HEK293 (cell line): Measurements from ENCODE around the gene MADCAM1.

ENCODE experiments used
- CTCF ChIA-PET: fragments of 350-600 bp; formaldehyde crosslinking; extraction: SDS; loops from one replicate; lab custom pipeline; 2021; ENCODE audit warnings: antibody characterized with exemption; lab: Yijun Ruan, JAX
- POLR2A ChIA-PET: fragments of 300-600 bp; formaldehyde crosslinking; extraction: SDS; loops from one replicate; lab custom pipeline; 2020; ENCODE audit warnings: antibody characterized with exemption, inconsistent platforms; lab: Yijun Ruan, JAX
- H3K27ac ChIP-seq: fragments of 200-500 bp; sonication (Bioruptor generic); 2 replicates; pipeline ENCODE4 v1.5.1; 2014; ENCODE audit warnings: low read depth, low read length, control low read depth, inconsistent platforms; ENCODE audit errors: extremely low read depth
- H3K36me3 ChIP-seq, 2 experiments: fragments of 200-500 bp in 1 of 2; sonication (Bioruptor generic) in 1 of 2; 1 replicate in 1 of 2; 2 replicates in 1 of 2; pipeline ENCODE4 v1.5.1; 2014 to 2017; ENCODE audit warnings: inconsistent platforms in 2 of 2, low read length in 2 of 2; ENCODE audit not compliant: control insufficient read depth in 2 of 2, insufficient read depth in 1 of 2
- H3K4me1 ChIP-seq: fragments of 200-500 bp; sonication (Bioruptor generic); 2 replicates; pipeline ENCODE4 v1.5.1; 2014; ENCODE audit warnings: mild to moderate bottlenecking, low read length, inconsistent platforms; ENCODE audit not compliant: control insufficient read depth, insufficient read depth
- H3K4me3 ChIP-seq: 2 replicates; pipeline ENCODE4 v1.5.1; 2011; ENCODE audit warnings: low read depth, mild to moderate bottlenecking, control low read depth, low read length, moderate library complexity
- H3K9me3 ChIP-seq: fragments of 200-500 bp; sonication (Bioruptor generic); 2 replicates; pipeline ENCODE4 v1.5.1; 2014; ENCODE audit warnings: low read depth, low read length, inconsistent platforms; ENCODE audit not compliant: control insufficient read depth, insufficient read depth
- BCL11B ChIP-seq: fragments of 450-650 bp; formaldehyde crosslinking; IDR thresholded peaks from 2 replicates; pipeline ENCODE4 v1.5.1; 2016; ENCODE audit warnings: low read depth, missing biosample characterization, missing genetic modification characterization
- CTCF ChIP-seq: fragments of 450-650 bp; formaldehyde crosslinking; IDR thresholded peaks from 2 replicates; pipeline ENCODE4 v1.5.1; 2016; ENCODE audit warnings: missing biosample characterization, missing genetic modification characterization
- GLIS1 ChIP-seq: fragments of 450-650 bp; formaldehyde crosslinking; IDR thresholded peaks from 2 replicates; pipeline ENCODE4 v1.5.1; 2016; ENCODE audit warnings: missing biosample characterization, missing genetic modification characterization
- KLF1 ChIP-seq: fragments of 450-650 bp; formaldehyde crosslinking; IDR thresholded peaks from 2 replicates; pipeline ENCODE4 v1.5.1; 2016; ENCODE audit warnings: missing biosample characterization, missing genetic modification characterization
- KLF16 ChIP-seq: fragments of 450-650 bp; formaldehyde crosslinking; IDR thresholded peaks from 2 replicates; pipeline ENCODE4 v1.5.1; 2017; ENCODE audit warnings: missing biosample characterization, missing genetic modification characterization
- KLF7 ChIP-seq: fragments of 450-650 bp; formaldehyde crosslinking; IDR thresholded peaks from 2 replicates; pipeline ENCODE4 v1.5.1; 2016; ENCODE audit warnings: missing biosample characterization, missing genetic modification characterization, borderline replicate concordance
- KLF9 ChIP-seq: fragments of 450-650 bp; formaldehyde crosslinking; IDR thresholded peaks from 2 replicates; pipeline ENCODE4 v1.5.1; 2016; ENCODE audit warnings: missing biosample characterization, missing genetic modification characterization, low read depth
- MZF1 ChIP-seq: fragments of 450-650 bp; formaldehyde crosslinking; IDR thresholded peaks from 2 replicates; pipeline ENCODE4 v1.5.1; 2017; ENCODE audit warnings: missing biosample characterization, missing genetic modification characterization, borderline replicate concordance
- OSR2 ChIP-seq: fragments of 450-650 bp; formaldehyde crosslinking; IDR thresholded peaks from 2 replicates; pipeline ENCODE4 v1.5.1; 2016; ENCODE audit warnings: missing biosample characterization, missing genetic modification characterization
- PRDM1 ChIP-seq: fragments of 450-650 bp; formaldehyde crosslinking; IDR thresholded peaks from 2 replicates; pipeline ENCODE4; 2016; ENCODE audit warnings: missing biosample characterization, missing genetic modification characterization
- SCRT1 ChIP-seq: fragments of 450-650 bp; formaldehyde crosslinking; IDR thresholded peaks from 2 replicates; pipeline ENCODE4 v1.5.1; 2016; ENCODE audit warnings: missing biosample characterization, missing genetic modification characterization, borderline replicate concordance
- SCRT2 ChIP-seq: fragments of 450-650 bp; formaldehyde crosslinking; IDR thresholded peaks from 2 replicates; pipeline ENCODE4 v1.5.1; 2016; ENCODE audit warnings: missing biosample characterization, missing genetic modification characterization
- WT1 ChIP-seq: fragments of 450-650 bp; formaldehyde crosslinking; IDR thresholded peaks from 2 replicates; pipeline ENCODE4 v1.5.1; 2016; ENCODE audit warnings: missing biosample characterization, missing genetic modification characterization
- ZBTB11 ChIP-seq: fragments of 450-650 bp; formaldehyde crosslinking; conservative IDR thresholded peaks from 2 replicates; pipeline ENCODE4 v1.5.1; 2016; ENCODE audit warnings: low read depth, missing biosample characterization, missing genetic modification characterization
- ZFHX2 ChIP-seq: fragments of 450-650 bp; formaldehyde crosslinking; conservative IDR thresholded peaks from 2 replicates; pipeline ENCODE4 v1.5.1; 2016; ENCODE audit warnings: missing biosample characterization, missing genetic modification characterization
- ZFP37 ChIP-seq: fragments of 450-650 bp; formaldehyde crosslinking; IDR thresholded peaks from 2 replicates; pipeline ENCODE4 v1.5.1; 2016; ENCODE audit warnings: missing biosample characterization, missing genetic modification characterization
- ZNF184 ChIP-seq: fragments of 450-650 bp; IDR thresholded peaks from 2 replicates; pipeline ENCODE4 v1.5.1; 2018; ENCODE audit warnings: missing biosample characterization, mild to moderate bottlenecking, missing genetic modification characterization
- ZNF24 ChIP-seq: fragments of 450-650 bp; formaldehyde crosslinking; IDR thresholded peaks from 2 replicates; pipeline ENCODE4 v1.5.1; 2016; ENCODE audit warnings: missing biosample characterization, missing genetic modification characterization
- ZNF335 ChIP-seq: fragments of 450-650 bp; formaldehyde crosslinking; conservative IDR thresholded peaks from 2 replicates; pipeline ENCODE4 v1.5.1; 2016; ENCODE audit warnings: missing biosample characterization, missing genetic modification characterization
- ZNF473 ChIP-seq: fragments of 450-650 bp; formaldehyde crosslinking; IDR thresholded peaks from 2 replicates; pipeline ENCODE4 v1.5.1; 2017; ENCODE audit warnings: missing biosample characterization, missing genetic modification characterization
- ZNF548 ChIP-seq: fragments of 450-650 bp; formaldehyde crosslinking; IDR thresholded peaks from 2 replicates; pipeline ENCODE4 v1.5.1; 2016; ENCODE audit warnings: missing biosample characterization, missing genetic modification characterization
- ZNF580 ChIP-seq: fragments of 450-650 bp; formaldehyde crosslinking; IDR thresholded peaks from 2 replicates; pipeline ENCODE4 v1.5.1; 2016; ENCODE audit warnings: missing biosample characterization, missing genetic modification characterization
- ZNF596 ChIP-seq: fragments of 450-650 bp; IDR thresholded peaks from 2 replicates; pipeline ENCODE4 v1.5.0; 2018; ENCODE audit warnings: missing biosample characterization, mild to moderate bottlenecking, missing genetic modification characterization, moderate library complexity
- ZNF600 ChIP-seq: fragments of 450-650 bp; formaldehyde crosslinking; IDR thresholded peaks from 2 replicates; pipeline ENCODE4 v1.5.1; 2016; ENCODE audit warnings: missing biosample characterization, missing genetic modification characterization
- ZNF621 ChIP-seq: fragments of 450-650 bp; formaldehyde crosslinking; IDR thresholded peaks from 2 replicates; pipeline ENCODE4 v1.5.1; 2017; ENCODE audit warnings: missing biosample characterization, missing genetic modification characterization
- ZNF660 ChIP-seq: fragments of 450-650 bp; IDR thresholded peaks from 2 replicates; pipeline ENCODE4 v1.5.1; 2018; ENCODE audit warnings: missing biosample characterization, mild to moderate bottlenecking, missing genetic modification characterization
- ZNF677 ChIP-seq: fragments of 450-650 bp; IDR thresholded peaks from 2 replicates; pipeline ENCODE4 v1.5.0; 2018; ENCODE audit warnings: missing biosample characterization, mild to moderate bottlenecking, missing genetic modification characterization, moderate library complexity
- ZNF768 ChIP-seq: fragments of 450-650 bp; formaldehyde crosslinking; IDR thresholded peaks from 2 replicates; pipeline ENCODE4 v1.5.1; 2018; ENCODE audit warnings: missing biosample characterization, mild to moderate bottlenecking, missing genetic modification characterization
- ZSCAN16 ChIP-seq: fragments of 450-650 bp; formaldehyde crosslinking; IDR thresholded peaks from 2 replicates; pipeline ENCODE4 v1.5.1; 2016; ENCODE audit warnings: missing biosample characterization, missing genetic modification characterization

The MADCAM1 gene

GRCh38 chr19:517721-518597, 21.7 kb downstream of the MADCAM1 start:
- no peak overlapping the region for H3K4me3 ChIP-seq
- no peak for TF ChIP-seq ZNF24 (tag by site-specific recombination)
- TF ChIP-seq ZNF580 (tag by site-specific recombination): no peak
- no peak for TF ChIP-seq ZNF660
- TF ChIP-seq ZNF184 (tag by site-specific recombination): no peak
- TF ChIP-seq ZNF596 (tag by site-specific recombination): no peak
- peak; percentile 75; the same call in 1 of the 2 replicates for TF ChIP-seq WT1 (tag by site-specific recombination)
- no peak for TF ChIP-seq BCL11B (tag by site-specific recombination)
- peak; percentile 87 for TF ChIP-seq KLF1 (tag by site-specific recombination)
- TF ChIP-seq OSR2 (tag by site-specific recombination): no peak
- no peak for TF ChIP-seq PRDM1 (tag by site-specific recombination)
- no peak for TF ChIP-seq KLF16 (tag by site-specific recombination)
- TF ChIP-seq ZNF473 (tag by site-specific recombination): no peak
- no peak for TF ChIP-seq ZNF335 (tag by site-specific recombination)
- TF ChIP-seq ZSCAN16 (tag by site-specific recombination): no peak
- no peak for TF ChIP-seq ZNF677 (tag by site-specific recombination)
- TF ChIP-seq CTCF (tag by site-specific recombination): no peak
- TF ChIP-seq ZNF768 (tag by site-specific recombination): no peak
- peak; percentile 11; the same call in 1 of the 2 replicates for TF ChIP-seq GLIS1
- no peak for TF ChIP-seq KLF9
- TF ChIP-seq ZNF600 (tag by site-specific recombination): no peak
- ChIA-PET POLR2A (interaction anchor here (0.6 to 0.8 kb wide), 3 partner anchors 12 to 27 kb away, joined by 3 to 6 read pairs (median 3); no protein-coding TSS in a partner anchor), CTCF (no interaction called here)
- H3K9me3 ChIP-seq: no peaks in the 10 kb centered on the region
- H3K27ac ChIP-seq: no peak overlapping the region
- H3K36me3 ChIP-seq: peaks cover 0 to 6% of the 10 kb centered on the region in 2 experiments; a peak in 1 of 3 replicates
- no peaks in the 10 kb centered on the region for H3K4me1 ChIP-seq

GRCh38 chr19:518598-519231, 22.4 kb downstream of the MADCAM1 start:
- ChIA-PET POLR2A (interaction anchor here (0.8 kb wide), 1 partner anchor 12 kb away, joined by 3 read pairs; no protein-coding TSS in a partner anchor), CTCF (interaction anchor here (0.6 kb wide), 1 partner anchor 8 kb away, joined by 3 read pairs; no protein-coding TSS in a partner anchor)
- Histone ChIP-seq H3K4me3 (no peak overlapping the region), H3K4me1 (no peaks in the 10 kb centered on the region), H3K36me3 (peaks cover 0 to 2% of the 10 kb centered on the region in 2 experiments; a peak in 1 of 3 replicates), H3K9me3 (no peaks in the 10 kb centered on the region), H3K27ac (no peak overlapping the region)
- TF ChIP-seq KLF7 (tag by site-specific recombination) (no peak), ZFP37 (tag by site-specific recombination) (no peak), ZNF621 (tag by site-specific recombination) (no peak), SCRT1 (no peak), ZNF596 (tag by site-specific recombination) (no peak), SCRT2 (no peak), ZBTB11 (tag by site-specific recombination) (no peak), BCL11B (tag by site-specific recombination) (no peak), ZFHX2 (tag by site-specific recombination) (no peak), ZNF548 (tag by site-specific recombination) (no peak), MZF1 (tag by site-specific recombination) (no peak)
